GM21576 (cell line): ENCODE results near the gene LIPM.

Experiments used
- ATAC-seq: cut with Tn5 transposase; IDR thresholded peaks from one replicate; pipeline ENCODE4 v1.9.1; 2021; ENCODE audit warnings: mild to moderate bottlenecking, moderate library complexity; ENCODE audit not compliant: unreplicated experiment

Gene LIPM

DNA sequence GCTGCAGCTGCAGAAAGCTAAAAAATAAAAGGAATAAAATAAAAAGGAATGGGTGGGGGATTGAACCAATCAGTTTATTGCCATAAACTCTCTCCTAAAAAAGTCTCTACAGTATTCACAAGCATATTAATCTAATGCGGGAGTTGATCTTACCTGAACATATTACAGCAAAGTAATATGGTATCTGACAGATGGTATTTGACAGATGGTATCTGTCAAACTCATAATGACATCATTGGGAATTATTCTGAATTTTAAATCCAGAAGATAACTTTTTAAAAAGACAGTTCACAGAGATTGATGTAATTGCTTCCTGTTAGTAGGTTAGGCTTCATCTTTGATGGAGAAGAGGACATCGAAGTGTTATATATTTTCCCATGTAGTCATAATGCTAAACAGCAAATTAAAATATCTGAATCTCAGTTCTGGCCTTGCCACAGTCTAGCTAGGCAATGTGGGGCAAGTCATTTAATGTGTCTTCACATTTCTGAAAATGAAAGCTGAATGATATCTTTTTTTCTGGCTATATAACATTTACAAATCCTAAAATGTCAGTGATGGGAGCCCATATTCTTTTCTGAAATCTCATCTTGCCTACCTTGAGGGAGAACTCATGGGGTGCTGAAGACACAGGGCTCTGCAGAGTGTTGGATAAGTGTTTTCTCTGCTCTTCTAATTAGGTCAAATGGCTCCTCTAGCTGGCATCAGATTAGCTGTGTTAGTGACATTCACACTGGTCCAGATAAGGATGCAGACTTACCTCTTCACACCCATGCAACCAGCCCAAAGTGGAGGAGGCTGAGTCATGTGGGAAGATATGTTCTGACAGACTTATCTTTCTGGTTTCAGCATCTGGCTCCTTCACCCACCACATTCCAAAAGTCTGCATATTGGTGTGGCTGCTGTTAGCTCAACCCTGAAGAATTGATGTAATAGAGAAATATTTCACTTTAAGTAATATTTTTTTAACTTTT is 2.1 kb upstream of the LIPM start:
- ATAC-seq: no peak

DNA sequence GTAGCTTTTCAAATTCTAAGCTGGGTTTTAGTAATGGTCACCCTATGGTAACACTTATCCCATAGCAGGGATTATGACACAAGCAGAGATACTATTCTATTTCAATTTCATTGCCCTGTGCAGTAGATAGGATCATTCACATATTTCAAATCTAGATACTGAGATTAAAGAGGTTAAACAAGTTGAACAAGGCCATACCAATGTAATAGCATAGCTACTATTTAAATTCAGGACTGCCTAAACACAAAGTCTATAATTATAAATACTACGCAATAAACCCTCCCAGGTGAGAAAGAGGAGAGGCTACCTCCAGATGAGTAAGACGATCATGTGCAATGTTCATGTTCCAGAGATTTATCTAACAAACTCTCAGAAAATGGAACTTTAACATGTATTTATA is 1.1 kb downstream of the LIPM start:
- ATAC-seq: no peak

DNA sequence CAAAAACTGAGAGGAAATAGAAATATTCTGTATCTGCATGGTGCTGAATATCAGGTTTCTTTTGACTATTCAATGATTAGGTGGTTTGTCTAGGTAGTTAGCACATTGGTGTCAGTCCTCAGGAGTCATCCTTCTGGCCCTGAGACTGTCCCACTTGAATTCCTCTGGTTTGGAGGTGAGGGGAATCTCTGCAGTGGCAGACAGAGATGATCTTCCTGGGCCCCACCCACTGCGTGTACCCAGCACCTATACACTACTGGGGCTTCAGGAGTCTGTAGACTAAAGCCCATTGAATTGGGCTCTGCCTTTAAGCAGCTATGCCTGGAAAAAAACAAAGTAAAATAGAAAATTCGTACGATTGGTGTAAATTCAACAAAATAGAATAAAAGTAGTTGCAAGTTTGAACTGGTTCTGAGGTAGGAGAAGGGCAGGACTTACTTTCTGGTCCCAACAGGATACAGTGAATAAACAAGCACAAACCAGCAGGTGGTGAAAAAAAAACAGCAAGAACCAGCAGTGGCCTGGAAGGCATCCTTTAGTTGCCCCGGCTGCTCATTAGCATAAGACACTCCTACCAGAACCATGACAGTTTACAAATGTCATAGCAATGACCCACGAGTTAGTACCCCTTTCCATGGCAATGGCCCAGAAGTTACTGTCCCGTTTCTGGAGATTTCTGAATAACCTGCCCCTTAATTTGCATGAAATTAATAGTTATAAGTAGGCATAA is 1.7 kb downstream of the LIPM start:
- ATAC-seq: no peak

DNA sequence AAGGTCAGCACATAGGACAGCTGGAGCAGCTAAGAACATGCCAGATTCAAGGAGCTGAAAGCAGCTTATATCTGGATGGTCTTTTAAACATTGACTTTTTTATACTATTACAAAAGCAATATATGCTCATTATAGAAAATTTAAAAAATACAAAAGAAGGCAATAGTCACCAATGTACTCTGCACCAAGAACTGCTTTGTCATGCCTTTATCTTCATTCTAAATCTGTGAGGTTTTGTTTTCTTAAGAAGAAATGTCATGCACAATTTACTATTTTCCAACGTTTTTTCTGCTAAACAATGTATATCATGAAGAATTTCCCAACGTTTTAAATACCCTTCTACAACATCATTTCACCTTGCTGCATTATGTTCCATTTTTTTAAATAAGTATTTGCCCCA is 2.8 kb downstream of the LIPM start:
- ATAC-seq: no peak

DNA sequence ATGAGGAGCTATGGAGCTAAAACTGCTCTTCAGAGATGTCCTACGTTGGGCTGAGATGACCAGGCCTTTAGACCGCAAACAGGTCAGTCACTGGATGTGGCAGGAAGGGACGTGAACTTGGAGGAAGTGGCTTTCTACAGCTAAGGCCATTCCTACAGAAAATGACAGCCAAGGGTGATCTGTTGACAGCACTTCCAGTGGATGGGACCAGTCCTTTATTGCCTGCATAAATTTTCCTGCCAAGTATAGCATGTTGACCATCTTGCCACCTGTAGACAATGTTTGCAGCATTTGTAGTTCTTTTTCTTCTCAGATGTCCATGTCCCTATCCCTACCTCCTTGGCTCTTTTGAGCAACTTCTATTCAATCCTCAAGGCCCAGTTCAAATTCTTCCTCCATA is 3.4 kb downstream of the LIPM start:
- no peak for ATAC-seq

DNA sequence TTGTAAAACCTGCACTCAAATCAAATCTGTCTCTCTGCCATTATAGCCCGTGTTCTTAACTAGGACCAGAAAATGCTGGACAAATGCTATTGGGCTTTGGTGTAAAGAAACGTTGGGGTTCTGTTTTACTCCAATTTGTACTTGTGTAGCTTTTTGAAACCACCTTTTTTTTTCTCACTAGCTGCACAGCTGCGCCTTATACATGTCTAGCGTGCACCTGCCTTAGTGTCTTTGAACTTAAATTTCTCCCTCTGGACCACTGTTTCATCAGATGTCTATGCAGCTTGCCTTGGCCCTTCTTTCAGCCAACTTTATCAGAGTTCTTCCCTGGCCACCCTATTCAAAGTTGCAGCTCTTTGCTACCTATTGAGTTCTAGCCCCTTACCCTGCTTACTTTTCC is 7.1 kb downstream of the LIPM start:
- no peak for ATAC-seq

DNA sequence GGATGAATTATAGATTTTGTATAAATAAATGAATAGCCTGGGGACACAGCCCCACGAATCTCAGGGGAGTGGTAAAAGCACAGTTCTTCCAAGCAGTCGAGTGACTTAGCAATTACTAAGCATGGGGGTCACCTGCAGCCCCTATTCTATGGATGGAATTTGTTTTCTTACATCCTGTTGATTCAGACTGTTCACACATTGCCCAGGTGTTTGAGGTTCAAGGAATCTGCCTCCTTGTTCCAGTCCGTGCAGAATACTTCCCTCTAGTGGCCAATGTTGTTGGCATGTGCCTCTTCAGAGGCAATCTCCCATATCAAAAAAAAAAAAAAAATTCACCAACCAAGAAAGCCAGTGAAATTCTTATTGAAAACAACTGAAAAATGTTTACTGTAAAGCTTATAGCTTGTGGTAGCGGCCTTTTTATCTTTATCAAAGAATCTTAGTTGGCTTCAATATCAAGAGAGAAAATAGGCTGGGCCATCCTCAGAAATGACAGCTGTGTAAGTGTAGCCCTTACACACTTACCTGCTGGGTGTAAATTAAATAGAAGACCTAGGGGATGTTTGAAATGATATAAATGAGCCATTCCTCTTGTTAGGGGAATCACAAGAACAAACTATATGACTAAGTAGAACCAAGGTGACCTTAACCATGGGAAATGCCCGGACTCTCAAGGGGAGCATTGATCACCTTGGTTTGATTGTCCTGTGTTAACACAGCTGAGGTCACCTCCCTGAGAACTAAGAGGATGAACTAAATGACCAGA is 7.8 kb downstream of the LIPM start:
- ATAC-seq: no peak

DNA sequence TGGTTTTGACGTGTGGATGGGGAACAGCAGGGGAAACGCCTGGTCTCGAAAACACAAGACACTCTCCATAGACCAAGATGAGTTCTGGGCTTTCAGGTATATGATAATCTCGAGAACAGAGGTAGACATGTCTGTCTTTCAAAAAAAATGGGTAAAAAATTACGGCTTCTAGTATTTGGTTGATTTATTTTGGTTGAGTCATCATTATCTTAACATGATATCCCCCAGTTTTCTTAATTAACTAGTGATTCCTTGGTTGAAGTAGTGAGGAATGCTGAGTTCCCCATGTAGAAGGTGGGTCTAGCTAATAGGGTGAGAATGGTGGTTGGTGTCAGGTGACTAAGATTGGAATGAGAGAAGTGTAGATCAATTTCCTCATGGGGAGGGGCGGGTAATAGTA is 10.7 kb downstream of the LIPM start:
- ATAC-seq: no peak

DNA sequence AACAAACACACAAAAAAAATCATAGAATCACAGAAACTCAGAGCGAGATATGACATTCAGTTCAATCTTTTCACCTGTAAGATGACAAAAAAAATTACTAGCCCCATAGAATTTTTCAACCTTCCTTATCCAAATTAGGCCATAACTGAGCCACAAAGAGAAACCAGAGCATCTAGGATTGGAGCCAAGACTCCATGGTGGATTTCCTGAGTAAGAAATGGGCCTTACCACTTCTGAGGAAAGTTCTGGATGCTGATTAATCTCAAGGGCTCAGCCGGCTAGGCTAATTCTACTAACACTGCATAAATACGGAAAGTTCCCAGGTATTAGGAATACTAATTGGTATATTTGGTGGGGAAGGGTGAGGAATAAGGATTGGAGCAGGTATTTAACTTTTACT is 16.8 kb downstream of the LIPM start:
- ATAC-seq: no peak

DNA sequence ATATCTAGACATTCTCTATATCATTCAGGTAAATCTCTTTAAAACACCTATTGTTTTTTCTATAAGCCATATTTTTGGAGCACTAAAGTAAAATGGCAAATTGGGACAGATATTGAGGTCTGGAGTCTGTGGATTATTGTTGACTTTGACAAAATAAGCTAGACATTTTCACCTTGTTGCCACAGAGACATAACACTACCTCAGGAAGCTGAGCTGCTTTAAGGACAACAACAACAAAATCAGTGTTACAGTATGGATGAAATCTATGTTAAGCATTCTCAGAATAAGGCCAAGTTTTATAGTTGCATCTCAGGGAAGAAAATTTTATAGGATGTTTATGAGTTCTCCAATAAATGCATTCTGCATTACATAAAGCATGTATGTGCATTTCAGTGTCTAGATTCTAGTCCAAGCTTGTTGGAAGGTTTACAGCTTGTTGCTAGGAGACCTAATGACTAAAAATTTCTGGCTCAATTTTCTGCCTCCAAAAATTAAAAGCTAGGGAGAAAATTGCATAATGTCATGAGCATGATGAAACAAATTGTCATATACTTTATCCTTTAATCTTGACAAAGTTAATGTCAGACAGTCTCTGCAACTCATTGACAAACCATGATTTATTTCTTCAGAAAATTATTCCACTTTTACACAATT is 18.3 kb downstream of the LIPM start:
- ATAC-seq: no peak

DNA sequence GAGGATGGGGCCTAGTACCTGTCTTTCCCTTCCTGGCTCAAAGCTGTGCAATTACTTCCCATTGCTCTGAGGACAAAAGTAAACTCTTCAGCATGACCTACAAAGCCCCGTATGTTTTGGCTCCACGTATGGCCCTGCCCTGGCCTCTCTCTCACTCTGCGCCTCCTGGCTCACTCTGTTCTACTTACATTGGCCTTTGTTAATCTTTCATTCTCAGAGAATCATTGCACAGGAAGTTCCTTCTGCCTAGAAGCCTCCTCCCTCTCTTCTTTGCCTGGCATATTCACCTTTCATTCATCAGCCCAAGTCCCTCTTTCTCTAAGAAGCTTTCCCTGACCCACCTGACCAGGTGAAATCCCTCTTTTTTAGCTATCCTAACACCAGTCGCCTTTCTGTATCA is 23.9 kb downstream of the LIPM start:
- no peak for ATAC-seq

DNA sequence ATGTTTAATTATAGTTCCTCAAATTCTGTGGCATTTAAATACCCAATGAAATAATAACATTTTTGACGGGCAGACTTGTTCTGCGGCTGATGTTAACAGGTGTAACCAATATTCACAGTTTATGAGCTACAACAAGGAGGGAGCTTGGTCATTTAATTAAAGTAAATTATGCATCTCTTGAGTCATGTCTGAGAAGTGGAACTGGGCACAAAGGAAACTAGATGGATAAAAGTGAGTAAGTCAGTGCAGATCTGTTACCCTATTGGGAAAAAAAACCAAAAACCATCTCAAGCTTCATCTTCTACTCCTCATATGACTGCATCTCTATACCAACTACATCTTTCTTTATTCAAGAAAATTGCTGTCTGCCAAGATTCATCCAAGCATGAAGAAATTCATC is 25.1 kb downstream of the LIPM start:
- ATAC-seq: no peak

DNA sequence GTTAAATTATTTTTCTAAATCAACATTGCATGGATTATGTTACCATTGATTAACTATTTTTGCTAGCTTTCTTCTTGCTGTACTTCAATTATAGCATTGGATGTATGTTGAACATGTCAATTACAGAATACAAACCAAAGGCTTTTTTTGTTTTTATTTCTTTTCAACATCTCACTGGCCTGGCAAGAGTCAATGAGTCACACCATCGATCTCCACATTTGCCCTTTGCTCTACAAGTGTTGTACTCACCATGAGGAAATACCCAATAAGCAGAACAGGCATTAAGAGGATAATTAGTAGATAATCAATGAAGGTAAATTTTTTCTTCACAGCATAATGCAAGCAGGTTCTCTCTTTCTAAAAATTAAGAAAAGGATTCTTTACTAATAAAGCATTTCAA is 25.8 kb downstream of the LIPM start:
- ATAC-seq: no peak

DNA sequence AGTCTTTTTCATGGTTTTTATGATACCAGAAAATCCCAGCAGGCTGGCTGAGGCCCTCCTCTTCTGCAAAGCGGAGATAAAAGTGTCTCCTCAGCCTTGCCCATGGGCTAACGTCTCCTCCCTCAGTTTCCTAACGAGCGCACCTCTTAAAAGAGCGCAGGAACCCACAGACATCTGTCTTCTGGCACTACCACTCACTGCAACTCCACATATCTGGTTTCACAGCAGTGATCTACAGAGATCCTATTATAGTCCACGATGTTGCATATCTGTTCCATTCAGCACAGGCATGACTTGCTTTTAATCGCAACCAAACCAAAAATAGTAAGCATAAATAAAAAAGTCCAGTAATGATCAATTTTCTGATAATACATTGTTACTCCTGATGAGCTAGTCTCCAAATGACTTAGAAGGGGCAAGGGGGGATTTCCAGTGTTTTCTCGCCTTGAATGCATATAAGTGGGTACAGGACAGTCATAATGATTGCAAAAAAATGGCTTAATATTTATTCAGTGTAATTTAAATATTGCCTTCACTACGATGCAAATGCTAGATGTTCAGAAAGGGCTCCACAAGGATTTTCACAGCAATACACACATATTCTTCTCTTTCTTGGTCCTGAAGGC is 28.2 kb downstream of the LIPM start:
- no peak for ATAC-seq

DNA sequence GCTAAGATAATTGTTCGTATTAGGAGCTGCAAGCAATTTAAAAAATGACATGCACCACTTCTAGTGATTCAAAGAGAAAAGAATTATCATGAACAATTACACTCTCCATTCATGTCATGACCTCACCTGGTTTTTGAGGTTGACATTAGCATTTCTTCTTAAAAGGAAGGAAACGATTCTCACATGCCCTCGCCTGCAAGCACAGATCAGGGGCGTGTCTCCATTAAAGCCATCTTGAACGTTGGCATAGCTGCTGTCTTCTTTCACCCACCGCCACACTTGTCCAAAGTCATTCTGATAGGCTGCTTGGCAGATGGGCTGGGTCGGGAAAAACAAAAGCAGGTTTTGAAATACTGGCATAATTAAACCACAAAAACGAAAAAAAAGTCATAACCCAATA is 29.2 kb downstream of the LIPM start:
- ATAC-seq: no peak

DNA sequence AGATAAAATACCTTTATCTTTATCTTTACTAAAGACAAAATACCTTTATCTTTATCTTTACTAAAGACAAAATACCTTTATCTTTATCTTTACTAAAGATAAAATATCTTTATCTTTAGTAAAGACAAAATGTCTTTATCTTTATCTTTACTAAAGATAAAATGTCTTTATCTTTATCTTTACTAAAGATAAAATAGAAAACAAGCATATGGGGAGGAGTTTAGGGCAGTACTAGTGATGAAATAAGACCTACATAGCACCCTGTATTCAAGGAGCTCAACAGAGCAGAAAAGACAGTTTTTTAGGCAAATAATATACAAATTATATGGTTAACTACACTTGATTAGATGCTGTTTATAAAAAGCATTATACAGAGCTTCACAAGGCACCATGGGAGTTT is 29.8 kb downstream of the LIPM start:
- ATAC-seq: no peak

DNA sequence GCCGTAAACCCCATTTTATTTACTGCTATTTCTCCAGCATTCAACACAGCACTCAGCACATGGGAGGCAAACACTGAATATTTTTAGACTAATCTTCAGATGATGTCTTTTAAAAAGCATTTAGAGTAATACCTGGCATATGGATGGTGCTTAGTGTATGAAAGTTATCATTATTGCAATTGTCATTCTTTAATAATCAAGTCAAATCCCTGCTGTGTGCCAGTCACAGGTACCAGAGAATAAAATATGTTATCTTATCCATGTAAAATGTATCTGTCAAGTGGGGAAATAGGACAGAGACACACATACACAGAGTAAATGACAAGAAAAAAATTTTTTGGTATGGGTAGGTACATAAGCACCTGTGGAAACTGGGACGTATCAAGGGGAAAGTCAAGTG is 30.6 kb downstream of the LIPM start:
- no peak for ATAC-seq

DNA sequence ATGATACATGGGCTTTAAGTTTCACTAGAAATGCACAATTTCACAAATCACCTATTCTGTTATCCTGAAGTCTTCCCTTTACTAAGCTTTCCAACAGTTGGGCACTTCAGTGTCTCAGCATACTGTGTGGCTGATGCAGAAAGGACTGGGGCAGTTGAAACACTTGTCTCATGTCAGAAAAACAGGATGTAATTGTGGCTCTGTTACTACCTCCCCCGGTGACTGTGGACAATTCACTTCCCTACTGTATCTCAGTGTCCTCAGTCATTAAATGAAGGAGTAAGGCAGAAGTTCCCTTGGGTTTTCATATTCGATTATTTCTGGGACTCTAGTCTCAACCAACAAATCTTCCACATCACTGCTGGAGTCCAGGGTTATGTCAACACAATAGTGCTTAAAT is 31.2 kb downstream of the LIPM start:
- ATAC-seq: no peak

DNA sequence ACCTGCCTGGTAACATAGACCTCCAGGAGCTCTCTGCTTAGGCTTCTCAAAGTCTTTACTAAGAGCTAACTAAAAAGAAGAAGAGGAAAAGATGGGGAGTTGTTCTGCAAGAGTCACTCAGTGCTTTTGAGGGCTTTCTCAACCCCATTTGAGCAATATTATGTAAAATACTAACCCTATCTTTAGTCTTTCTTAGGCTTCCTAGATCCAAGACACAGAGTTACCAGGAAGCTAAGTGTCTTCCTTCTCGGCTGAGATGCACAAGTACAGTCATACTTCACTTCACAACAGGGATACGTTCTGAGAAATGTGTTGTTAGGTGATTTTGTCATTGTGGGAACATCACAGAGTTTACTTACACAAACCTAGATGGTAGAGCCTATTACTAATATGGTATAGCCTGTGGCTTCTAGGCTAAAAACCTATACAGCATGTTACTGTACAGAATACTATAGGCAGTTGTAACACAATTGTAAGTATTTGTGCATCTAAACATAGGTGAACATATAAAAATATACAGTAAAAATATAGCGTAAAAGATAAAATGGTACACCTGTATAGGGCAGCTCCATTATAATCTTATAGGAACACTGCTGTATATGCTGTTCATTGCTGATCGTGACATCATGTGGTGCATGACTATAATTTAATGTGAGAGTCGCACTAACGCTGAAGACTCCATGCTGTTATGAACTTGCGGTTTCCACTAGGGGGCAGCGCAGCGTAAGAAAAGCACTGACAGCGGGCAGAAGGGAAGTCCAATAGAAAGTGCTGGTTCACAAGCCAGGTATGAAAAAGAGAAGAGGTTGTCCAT is 32.8 kb downstream of the LIPM start:
- peak; percentile 68 for ATAC-seq

DNA sequence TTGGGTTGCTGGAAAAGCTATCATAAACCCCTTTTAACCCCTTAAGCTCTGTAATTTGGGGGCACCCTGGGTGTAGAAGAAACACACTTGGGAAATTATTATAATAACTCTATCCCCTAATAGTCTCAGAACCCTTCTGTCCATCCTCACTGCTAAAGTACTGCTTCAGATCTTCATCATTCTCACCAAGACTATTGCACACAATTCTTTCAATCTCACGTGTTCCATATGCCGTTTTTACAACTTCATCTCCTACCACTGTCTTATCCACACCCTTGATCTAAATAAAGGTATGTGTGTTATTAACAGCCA is 33.3 kb downstream of the LIPM start:
- peak; percentile 25 for ATAC-seq
